ENCODE measurements around the gene CACNB4. TPM values are rescaled to one million over a fixed set of nuclear protein-coding genes. Genes with fewer than 3 reads are reported as not detected.

The CACNB4 gene
- total and polyA plus RNA-seq, 7 donors, result 0.23 to 4.4 (median 1.1) TPM

GRCh38 chr2:151842830-151843690, 255.8 kb downstream of the CACNB4 start:
- no peak for DNase-seq
- Histone ChIP-seq H3K4me3 (no peak overlapping the region), H3K4me1 (no peaks in the 10 kb centered on the region), H3K27ac (no peak overlapping the region), H3K9me3 (no peaks in the 10 kb centered on the region), H3K27me3 (no peaks in the 10 kb centered on the region), H3K36me3 (no peaks in the 10 kb centered on the region)
- intact Hi-C loops (cut with DNase I), result no loop called here
- TF ChIP-seq POLR2AphosphoS5 (IDR thresholded peaks at IDR 0.05) (no peak), CTCF (IDR thresholded peaks at IDR 0.05) (no peak), POLR2A (IDR thresholded peaks at IDR 0.05) (no peak), EP300 (IDR thresholded peaks at IDR 0.05) (no peak)
- WGBS, 2 donors, result 75 to 81% methylated on average over 8 of the region's 8 CpGs

GRCh38 chr2:151841047-151841424, 257.8 kb downstream of the CACNB4 start:
- Histone ChIP-seq H3K9me3 (no peaks in the 10 kb centered on the region), H3K4me1 (no peaks in the 10 kb centered on the region), H3K36me3 (no peaks in the 10 kb centered on the region), H3K27me3 (no peaks in the 10 kb centered on the region), H3K27ac (no peak overlapping the region), H3K4me3 (no peak overlapping the region)
- DNase-seq, result no peak
- intact Hi-C loops (cut with DNase I), result no loop called here
- 94 to 96% methylated on average over 2 of the region's 2 CpGs for WGBS, 2 donors
- no peak for TF ChIP-seq POLR2AphosphoS5 (IDR thresholded peaks at IDR 0.05)
- no peak for TF ChIP-seq EP300 (IDR thresholded peaks at IDR 0.05)
- no peak for TF ChIP-seq CTCF (IDR thresholded peaks at IDR 0.05)
- no peak for TF ChIP-seq POLR2A (IDR thresholded peaks at IDR 0.05)

- 81 to 88% methylated on average over 5 of the region's 5 CpGs for WGBS, 2 donors
- Histone ChIP-seq H3K27me3 (no peaks in the 10 kb centered on the region), H3K36me3 (no peaks in the 10 kb centered on the region), H3K4me3 (no peak overlapping the region), H3K4me1 (no peaks in the 10 kb centered on the region), H3K27ac (no peak overlapping the region), H3K9me3 (no peaks in the 10 kb centered on the region)
- intact Hi-C loops (cut with DNase I), result no loop called here
- TF ChIP-seq POLR2AphosphoS5 (IDR thresholded peaks at IDR 0.05) (no peak), CTCF (IDR thresholded peaks at IDR 0.05) (no peak), EP300 (IDR thresholded peaks at IDR 0.05) (no peak), POLR2A (IDR thresholded peaks at IDR 0.05) (no peak)
- DNase-seq, result no peak
Observed at GRCh38 chr2:151840216-151841046, 258.4 kb downstream of the CACNB4 start.

GRCh38 chr2:151837926-151838325, 260.9 kb downstream of the CACNB4 start:
- intact Hi-C loops (cut with DNase I), result no loop called here
- TF ChIP-seq POLR2A (IDR thresholded peaks at IDR 0.05) (no peak), CTCF (IDR thresholded peaks at IDR 0.05) (no peak), POLR2AphosphoS5 (IDR thresholded peaks at IDR 0.05) (no peak), EP300 (IDR thresholded peaks at IDR 0.05) (no peak)
- Histone ChIP-seq H3K4me3 (no peak overlapping the region), H3K4me1 (no peaks in the 10 kb centered on the region), H3K9me3 (no peaks in the 10 kb centered on the region), H3K36me3 (no peaks in the 10 kb centered on the region), H3K27me3 (no peaks in the 10 kb centered on the region), H3K27ac (no peak overlapping the region)
- 86 to 87% methylated on average over 3 of the region's 3 CpGs for WGBS, 2 donors
- no peak for DNase-seq

Data from sigmoid colon (tissue), 7 donors.